K562 treated with DMSO at 1 percent for 12 hours (cell line): ENCODE measurements around the gene TCEAL8. TPM values are rescaled to one million over a fixed set of nuclear protein-coding genes. Genes with fewer than 3 reads are reported as not detected.

Experiments used
- total RNA-seq: library from RNA; unstranded; fragments of 300-600 nt; gene quantifications from 2 replicates; pipeline ENCODE4 v1.2.3, GENCODE V29; 2022; ENCODE audit not compliant: insufficient read depth

Gene TCEAL8
- 38.7 and 50.5 TPM in 2 replicates for total RNA-seq

GRCh38 chrX:103254921-103255493, at the start of gene TCEAL8:
Gene TCEAL8, minus strand, starts transcription at chrX:103255155. Its CDS starts 1,176 bp downstream, at chrX:103253979.

GRCh38 chrX:103276581-103277002, 21.6 kb upstream of the TCEAL8 start, which contains the start of gene TCEAL5:
Gene TCEAL5, minus strand, starts transcription at chrX:103276750. Its CDS starts 2,187 bp downstream, at chrX:103274563.

GRCh38 chrX:103214870-103215424, 40.0 kb downstream of the TCEAL8 start, which contains the start of gene BEX4:
Gene BEX4, plus strand, starts transcription at chrX:103215108. Its CDS starts 1,046 bp downstream, at chrX:103216154.

Other genes with a start within 250 kb of the TCEAL8 start
- gene BEX1, start 191.0 kb downstream of the TCEAL8 start, total RNA-seq = not detected in 2 replicates
- 1.3 and 1.6 TPM in 2 replicates for gene NXF3, start 162.0 kb downstream of the TCEAL8 start, total RNA-seq
- gene BEX4, start 40.0 kb downstream of the TCEAL8 start, total RNA-seq = 94.4 and 160 TPM in 2 replicates
- not detected in 2 replicates for gene TCEAL5, start 21.6 kb upstream of the TCEAL8 start, total RNA-seq
- 39.0 and 45.3 TPM in 2 replicates for gene BEX2, start 55.8 kb upstream of the TCEAL8 start, total RNA-seq
- not detected in 2 replicates for gene TCEAL7, start 75.1 kb upstream of the TCEAL8 start, total RNA-seq
- 63.3 and 64.1 TPM in 2 replicates for gene TCEAL9, start 101.4 kb upstream of the TCEAL8 start, total RNA-seq
- not detected in 2 replicates for gene BEX3, start 121.4 kb upstream of the TCEAL8 start, total RNA-seq